OCI-LY1 (cell line): ENCODE results near the gene SLAIN2.

ENCODE experiments used
- CTCF ChIP-seq: fragments of 200-600 bp; sonication (generic), shearing (Covaris generic); IDR thresholded peaks from 2 replicates; pipeline ENCODE4 v1.5.1; 2017; ENCODE audit warnings: mild to moderate bottlenecking, antibody characterized with exemption, low read length, moderate library complexity, mixed read lengths
- EZH2 ChIP-seq: fragments of 200-600 bp; sonication (generic), shearing (Covaris generic); IDR thresholded peaks from 2 replicates; pipeline ENCODE4 v1.8.0; 2017; ENCODE audit warnings: borderline replicate concordance, mixed run types, mild to moderate bottlenecking, antibody characterized with exemption, low read length, moderate library complexity, mixed read lengths

GRCh38 chr4:48375651-48376304, 34.4 kb downstream of the SLAIN2 start:
- TF ChIP-seq CTCF (no peak), EZH2 (no peak)
